HG02798 (cell line): ENCODE data around the gene PLOD3.
A peak's percentile ranks its signal among the peaks of the same experiment; 100 is the strongest.

Source experiments
- ATAC-seq: cut with Tn5 transposase; IDR thresholded peaks from one replicate; pipeline ENCODE4 v1.9.1; 2021; ENCODE audit warnings: mild to moderate bottlenecking; ENCODE audit not compliant: unreplicated experiment, poor library complexity

PLOD3 gene

DNA sequence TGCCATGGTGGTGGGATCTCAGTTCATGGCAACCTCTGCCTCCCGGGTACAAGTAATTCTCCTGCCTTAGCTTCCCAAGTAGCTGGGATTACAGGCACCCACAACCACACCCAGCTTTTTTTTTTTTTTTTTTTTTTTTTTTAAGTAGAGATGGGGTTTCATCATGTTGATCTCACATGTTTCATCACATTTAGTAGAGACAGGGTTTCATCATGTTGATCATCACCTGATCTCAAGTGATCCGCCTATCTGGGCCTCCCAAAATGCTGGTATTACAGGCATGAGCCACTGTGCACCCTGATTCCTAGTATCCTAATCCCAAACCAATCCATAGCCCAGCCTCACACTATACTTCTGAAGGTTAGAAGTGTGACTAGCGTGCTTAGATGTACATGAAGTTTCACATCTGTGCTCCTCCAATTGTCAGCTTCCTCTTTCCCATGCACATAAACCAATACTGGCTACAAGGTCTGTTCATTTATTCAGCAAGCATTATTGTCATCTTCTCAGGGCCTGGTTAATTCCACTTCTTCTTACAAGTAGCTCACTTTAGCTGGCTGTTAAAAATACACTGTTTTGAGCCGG, 30.4 kb downstream of the PLOD3 start:
- ATAC-seq = no peak

DNA sequence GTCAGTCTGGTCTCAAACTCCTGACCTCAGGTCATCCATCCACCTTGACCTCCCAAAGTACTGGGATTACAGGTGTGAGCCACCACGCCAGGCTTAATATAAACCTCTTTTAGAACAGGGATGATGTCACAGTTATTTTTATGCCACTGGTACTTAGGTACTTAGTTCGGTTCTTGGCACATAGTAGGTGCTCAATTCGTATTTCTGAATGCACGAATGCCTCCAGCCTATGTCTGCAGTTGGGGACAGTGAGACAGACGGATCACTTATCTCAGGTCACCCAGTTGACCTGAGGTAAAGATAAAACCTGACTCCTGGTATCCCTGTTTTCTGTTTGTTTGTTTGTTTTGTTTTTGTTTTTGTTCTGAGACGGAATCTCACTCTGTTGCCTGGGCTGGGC, 31.2 kb downstream of the PLOD3 start:
- ATAC-seq = no peak

DNA sequence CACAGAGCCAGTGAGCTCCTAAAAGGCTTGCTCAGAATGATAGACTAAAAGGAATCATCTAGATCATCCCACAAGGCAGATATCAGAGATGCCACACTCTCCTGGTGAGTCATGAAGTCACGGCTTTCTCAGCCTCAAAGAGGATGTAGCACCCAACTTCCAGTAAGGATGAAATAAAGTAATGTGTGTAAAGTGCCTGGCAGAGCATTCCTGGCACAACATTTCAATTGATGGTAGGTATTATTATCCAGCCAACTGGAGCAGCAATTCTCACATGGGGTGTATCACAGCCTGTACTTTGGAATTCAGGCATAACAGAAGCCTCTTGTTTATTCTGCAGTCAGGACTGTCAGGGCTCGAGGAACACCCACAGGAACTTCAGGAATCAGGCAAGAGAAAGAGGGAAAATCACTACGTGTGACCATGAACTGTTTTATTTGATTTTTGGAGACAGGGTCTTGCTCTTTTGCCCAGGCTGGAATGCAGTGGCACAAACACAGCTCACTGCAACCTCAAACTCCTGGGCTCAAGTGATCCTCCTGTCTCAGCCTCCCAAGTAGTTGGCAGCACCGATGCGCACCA, 32.0 kb downstream of the PLOD3 start:
- no peak for ATAC-seq

GRCh38 chr7:101180130-101180755, 37.1 kb downstream of the PLOD3 start, which contains the start of gene NAT16:
TSS of gene NAT16 (minus strand) at chr7:101180293. CDS start at chr7:101174807, 5,486 bp downstream.
- ATAC-seq = no peak

DNA sequence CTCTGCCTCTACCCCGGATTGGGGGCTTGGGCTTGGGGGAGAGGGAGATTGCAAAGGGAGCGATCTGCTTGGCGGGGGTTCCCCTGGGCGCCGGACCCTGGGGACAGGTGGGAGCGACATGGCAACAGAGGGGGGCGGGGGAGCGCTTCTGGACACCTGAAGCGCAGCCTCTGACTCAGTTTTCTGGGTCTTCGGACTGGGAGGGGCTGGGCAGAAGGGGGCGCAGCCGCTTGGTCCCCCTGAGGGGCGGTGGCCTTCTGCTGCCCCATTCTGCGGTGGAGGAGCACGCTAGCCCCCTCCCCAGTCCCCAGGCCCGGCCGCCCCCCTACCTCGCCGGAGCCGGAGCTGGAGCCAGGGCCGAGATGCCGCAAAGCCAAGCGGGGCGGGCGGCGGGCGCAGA, 37.7 kb downstream of the PLOD3 start:
- ATAC-seq = no peak

GRCh38 chr7:101179117-101179516, 38.3 kb downstream of the PLOD3 start:
- ATAC-seq = no peak

GRCh38 chr7:101177644-101178043, 39.7 kb downstream of the PLOD3 start:
- no peak for ATAC-seq

DNA sequence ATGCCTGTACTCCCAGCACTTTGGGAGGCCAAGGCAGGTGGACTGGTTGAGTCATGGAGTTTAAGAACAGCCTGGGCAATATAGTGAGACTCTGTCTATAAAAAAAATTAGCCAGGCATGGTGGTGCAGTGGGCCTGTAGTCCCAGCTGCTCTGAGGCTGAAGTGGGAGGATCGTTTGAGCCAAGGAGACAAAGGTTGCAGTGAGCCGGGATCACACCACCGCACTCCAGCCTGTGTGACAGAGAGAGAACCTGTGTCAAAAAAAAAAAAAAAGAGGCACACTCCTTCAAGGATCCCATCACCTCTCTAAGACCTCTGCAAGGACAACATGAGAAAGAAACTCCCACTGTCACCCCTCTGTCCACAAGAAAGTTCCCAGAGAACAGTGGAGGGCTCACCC, 41.7 kb downstream of the PLOD3 start:
- ATAC-seq = no peak

- ATAC-seq = no peak
Measured at GRCh38 chr7:101174322-101174854, 43.0 kb downstream of the PLOD3 start.

- peak; percentile 42 for ATAC-seq
Measured at GRCh38 chr7:101173752-101174244, 43.6 kb downstream of the PLOD3 start.

DNA sequence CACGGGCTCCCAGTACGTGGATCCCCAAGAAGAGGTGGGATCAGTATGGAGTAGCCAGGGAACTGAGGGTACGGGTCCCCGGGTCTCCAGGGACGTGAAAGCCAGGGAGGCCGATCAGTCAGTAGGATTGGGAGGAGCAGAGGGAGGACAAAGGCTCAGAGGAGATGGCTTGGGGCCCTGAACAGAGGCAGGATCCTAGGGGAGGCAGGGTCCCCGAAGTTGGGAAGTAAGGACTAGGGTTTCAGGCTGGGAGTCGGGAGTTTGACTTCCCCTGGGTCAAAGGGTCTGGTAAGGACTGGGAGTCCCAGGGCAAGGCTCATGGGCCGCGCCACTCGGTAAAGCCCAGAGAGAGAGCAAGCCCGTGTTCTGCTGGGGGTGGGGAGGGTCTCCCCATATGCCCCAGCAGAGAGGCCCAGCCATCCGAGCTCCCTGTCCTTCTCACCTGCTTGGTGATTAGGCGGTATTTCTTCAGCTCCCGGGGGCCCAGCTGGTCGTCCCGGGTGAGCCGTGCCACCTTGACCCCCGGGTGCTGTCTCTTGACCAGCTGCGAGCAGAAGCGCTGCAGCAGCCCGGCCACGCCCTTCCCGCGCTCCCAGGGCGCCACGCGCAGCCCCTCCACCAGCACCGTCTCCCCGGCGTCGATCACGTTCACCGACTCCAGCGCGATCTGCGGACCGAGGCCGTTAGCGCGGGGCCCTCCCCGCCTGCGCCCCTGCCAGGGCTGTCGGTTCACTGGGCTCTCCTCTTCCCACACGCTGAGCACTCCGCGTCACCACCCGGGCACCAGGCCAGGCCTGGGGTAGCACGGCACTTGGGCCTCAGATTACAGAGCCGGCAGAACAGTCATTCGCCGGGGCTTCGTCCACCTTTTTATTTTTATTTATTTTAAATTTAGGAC, 44.3 kb downstream of the PLOD3 start:
- no peak for ATAC-seq

GRCh38 chr7:101172005-101172853, 45.2 kb downstream of the PLOD3 start:
- no peak for ATAC-seq

- no peak for ATAC-seq
Measured at GRCh38 chr7:101171442-101171837, 45.9 kb downstream of the PLOD3 start.

DNA sequence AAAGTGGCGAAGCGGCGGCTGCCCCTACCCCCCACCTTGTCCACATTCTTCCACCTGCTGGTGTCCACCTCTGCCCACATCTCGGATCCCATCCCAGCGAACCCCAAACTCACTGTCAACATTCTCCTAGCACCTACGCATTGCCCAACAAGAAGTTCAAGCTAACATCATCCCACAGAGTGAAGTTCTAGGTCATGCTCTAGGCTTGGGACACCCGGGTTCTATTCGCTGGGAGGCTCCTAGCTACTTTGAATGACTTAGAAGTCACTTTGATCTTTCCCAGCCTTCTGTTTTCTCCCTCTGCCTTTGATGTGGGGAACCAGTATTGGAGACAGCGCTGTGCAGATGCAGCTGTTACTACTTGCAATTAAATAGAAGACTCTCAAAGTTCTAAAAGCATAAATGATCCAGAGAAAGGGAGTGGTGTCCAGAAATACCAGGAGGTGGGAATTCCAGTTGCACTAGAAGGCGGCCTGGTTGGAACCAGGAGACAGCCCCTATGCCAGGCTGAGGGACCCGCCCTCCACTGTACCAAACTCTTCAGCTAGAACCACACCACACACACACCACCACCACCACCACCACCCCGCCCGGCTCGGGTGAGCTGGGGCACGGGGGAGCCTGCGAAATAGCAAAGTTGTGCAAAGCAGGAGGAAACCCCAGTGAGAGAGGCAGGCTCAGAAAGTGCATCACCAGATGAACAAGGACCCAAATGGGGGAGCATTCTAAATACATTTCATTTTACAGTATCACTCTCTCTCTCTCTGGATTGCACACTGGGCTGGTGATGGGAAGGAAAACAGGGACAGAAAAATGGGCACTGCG, 46.6 kb downstream of the PLOD3 start:
- ATAC-seq = no peak

DNA sequence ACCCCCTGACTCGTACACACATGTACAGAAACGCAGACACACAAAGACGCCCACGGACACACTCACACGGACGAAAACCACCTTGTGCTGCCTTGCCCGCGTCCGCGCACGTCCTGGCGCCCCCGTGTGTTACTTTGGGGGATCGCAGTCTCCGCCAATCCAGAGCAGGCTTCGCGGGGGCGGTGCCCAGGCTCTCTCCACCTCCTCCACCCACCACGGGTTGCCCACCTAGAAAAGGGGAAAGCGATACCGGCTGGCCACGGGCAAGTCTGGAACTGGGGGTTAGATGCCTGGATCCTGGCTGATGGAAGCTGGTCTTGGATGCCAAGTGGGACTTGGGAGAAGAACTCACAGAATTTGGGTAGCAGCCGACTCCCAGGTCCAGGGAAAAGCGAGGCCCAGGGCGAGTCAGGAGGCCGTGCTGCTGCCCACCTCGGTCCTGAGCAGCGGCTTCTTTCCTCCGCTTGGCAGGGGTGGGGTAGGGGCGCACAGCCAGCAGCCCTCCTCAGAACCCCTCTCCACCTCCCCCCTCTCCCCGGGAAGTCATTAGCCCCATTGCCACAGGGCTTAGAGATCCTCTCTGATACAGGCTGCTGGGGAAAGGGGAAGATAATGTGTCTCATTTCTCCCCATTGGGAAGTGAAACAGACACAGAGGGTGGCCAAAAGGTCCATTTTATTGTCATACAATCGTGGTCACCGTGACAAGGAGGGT, 47.4 kb downstream of the PLOD3 start:
- peak; percentile 45 for ATAC-seq

DNA sequence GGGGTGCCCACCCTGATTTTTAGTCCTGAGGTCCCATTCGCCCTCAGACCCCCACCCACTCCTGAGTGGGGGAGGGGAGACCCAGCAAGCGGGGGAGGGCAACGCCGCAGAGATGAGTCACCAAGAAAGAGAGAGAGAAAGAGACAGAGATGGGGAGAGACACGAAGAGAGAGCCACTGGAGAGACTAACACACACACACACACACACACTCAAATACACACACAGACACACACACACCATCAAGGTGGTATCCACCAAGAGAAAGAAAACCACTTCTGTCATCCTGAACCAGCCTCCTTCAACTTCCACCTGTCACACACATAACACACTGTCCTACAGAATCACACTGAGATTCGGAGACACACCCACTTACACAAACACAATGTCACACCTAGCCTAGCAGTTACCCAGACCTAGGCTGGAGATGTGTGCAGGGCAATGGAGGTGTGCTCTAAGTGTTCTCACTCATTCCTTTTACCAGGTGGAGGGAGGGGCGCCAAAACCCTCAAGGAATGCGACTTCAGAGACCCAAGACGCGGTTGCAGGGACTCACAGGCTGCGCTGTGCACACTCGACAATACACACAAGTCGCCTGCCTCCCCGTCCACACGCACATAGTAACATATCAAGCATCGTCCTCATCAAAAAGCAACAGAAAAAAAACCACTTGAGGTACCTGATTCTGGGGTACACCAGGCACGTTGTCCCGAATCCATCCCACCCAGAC, 48.1 kb downstream of the PLOD3 start:
- no peak for ATAC-seq

DNA sequence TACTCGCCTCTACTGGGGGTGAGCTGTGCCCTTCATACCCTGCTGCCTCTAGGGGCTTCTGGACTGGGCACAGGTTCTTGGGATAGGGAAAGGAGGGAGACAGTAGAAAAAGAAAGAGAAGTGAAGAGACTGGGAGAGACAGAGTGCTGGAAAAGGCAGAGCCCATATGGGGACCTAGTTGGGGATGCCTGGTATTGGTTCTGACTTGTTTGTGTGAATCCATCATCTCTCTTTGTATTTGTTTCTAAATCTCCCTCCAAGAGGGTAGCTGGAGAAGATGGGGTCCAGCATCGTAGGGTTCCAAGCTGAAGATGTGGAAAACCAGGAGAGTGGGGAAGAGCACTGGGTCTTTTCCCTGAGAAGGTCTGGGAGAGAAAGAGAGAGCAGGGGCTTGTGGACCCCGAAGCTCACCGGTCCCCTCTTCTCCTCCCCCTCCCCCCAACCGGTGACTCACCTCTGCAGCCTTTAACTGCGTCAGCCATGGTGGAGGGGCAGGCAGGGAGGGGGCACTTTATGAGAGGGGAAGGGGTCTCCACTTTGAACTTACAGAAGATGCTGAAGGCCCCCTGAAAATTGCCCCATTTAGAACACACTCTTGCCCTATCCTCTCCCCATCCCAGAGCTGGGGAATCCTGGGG, 48.9 kb downstream of the PLOD3 start:
- no peak for ATAC-seq
